GM12864 (cell line): ENCODE measurements around the gene CLASP2.

ENCODE experiments used
- DNase-seq: peaks from one replicate; pipeline ENCODE4 v3.0.0-alpha.2; 2011; ENCODE audit warnings: low read depth
- H3K4me3 ChIP-seq: 2 replicates; pipeline ENCODE4 v1.5.1; 2011; ENCODE audit warnings: mild to moderate bottlenecking, low read depth, low read length, control low read depth
- CTCF ChIP-seq: IDR thresholded peaks from 2 replicates; pipeline ENCODE4 v1.5.1; 2011; ENCODE audit warnings: low read depth, mild to moderate bottlenecking, moderate library complexity, low read length, control low read depth, inconsistent platforms; ENCODE audit errors: missing control alignments

CLASP2 gene

GRCh38 chr3:33577588-33577987 lies 140.5 kb downstream of the CLASP2 start:
- H3K4me3 ChIP-seq, result no peak overlapping the region
- no peak for DNase-seq
- no peak for TF ChIP-seq CTCF

- no peak overlapping the region for H3K4me3 ChIP-seq
- DNase-seq, result no peak
- no peak for TF ChIP-seq CTCF
Observed at GRCh38 chr3:33577173-33577572, 140.9 kb downstream of the CLASP2 start.

GRCh38 chr3:33575311-33575710 lies 142.7 kb downstream of the CLASP2 start:
- no peak overlapping the region for H3K4me3 ChIP-seq
- no peak for TF ChIP-seq CTCF
- no peak for DNase-seq

- no peak for TF ChIP-seq CTCF
- no peak overlapping the region for H3K4me3 ChIP-seq
- DNase-seq, result no peak
Observed at GRCh38 chr3:33557829-33558228, 160.2 kb downstream of the CLASP2 start.

- H3K4me3 ChIP-seq, result no peak overlapping the region
- DNase-seq, result no peak
- no peak for TF ChIP-seq CTCF
Observed at GRCh38 chr3:33557279-33557678, 160.8 kb downstream of the CLASP2 start.

- no peak overlapping the region for H3K4me3 ChIP-seq
- no peak for DNase-seq
- TF ChIP-seq CTCF, result no peak
Observed at GRCh38 chr3:33547101-33547500, 171.0 kb downstream of the CLASP2 start.

GRCh38 chr3:33544126-33544525 lies 173.9 kb downstream of the CLASP2 start:
- no peak for TF ChIP-seq CTCF

More at GRCh38 chr3:33544126-33544525, 173.9 kb downstream of the CLASP2 start:
- no peak for DNase-seq
- H3K4me3 ChIP-seq, result no peak overlapping the region
